Measurements from ENCODE around the gene PTAR1. TPM values are rescaled to one million over a fixed set of nuclear protein-coding genes. Genes with fewer than 3 reads are reported as not detected.
"Not testable (repeated sequence)": the region's sequence is repeated elsewhere in the genome, so short reads cannot be mapped to it uniquely, and the experiment has no call there.

The PTAR1 gene, protein sequence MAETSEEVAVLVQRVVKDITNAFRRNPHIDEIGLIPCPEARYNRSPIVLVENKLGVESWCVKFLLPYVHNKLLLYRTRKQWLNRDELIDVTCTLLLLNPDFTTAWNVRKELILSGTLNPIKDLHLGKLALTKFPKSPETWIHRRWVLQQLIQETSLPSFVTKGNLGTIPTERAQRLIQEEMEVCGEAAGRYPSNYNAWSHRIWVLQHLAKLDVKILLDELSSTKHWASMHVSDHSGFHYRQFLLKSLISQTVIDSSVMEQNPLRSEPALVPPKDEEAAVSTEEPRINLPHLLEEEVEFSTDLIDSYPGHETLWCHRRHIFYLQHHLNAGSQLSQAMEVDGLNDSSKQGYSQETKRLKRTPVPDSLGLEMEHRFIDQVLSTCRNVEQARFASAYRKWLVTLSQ
- polyA plus RNA-seq (2013) = 54.0 TPM

DNA sequence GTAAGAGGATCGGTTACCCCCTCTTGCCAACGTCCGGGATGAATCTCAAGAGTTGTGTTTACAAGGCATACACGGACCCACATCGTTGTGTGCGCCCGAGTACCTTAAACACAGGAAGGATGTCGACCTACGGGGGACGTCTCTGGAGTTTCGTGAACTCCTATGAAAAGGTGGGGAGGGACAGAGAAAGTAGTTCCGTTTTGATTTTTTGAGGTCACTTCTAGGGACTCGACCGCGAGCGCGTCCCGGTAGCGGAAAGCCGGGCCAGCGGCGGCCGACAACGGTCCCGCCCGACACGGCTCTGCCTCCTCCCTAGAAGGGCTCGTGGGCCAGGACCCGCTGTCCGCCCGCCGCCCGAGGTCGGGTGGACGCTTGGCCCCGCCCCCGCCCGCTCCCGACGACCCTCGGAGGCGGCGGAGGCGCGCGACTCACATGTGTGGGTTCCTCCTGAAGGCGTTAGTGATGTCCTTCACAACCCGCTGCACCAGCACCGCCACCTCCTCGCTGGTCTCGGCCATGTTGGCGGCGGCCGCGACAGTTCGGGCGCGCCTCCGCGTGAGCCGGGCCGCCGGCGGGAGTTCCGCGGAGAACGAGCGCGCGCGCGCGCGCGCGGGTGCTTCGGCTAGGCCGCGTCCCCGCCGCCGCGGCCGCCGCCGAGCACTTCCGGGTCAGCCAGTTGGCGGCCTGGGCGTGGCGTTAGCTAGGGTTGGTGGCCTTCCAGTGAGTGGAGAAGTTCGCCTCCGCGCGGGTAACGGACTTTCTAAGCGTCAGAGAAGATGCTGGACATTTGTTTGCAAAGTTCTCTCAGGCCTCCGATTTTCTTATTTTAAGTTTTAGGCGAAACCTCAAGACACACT is at the start of gene PTAR1:
Gene PTAR1, minus strand, starts transcription at position 591 of the 857 bp plus-strand sequence. Its CDS starts 73 bp downstream, at position 518.
- H3K27ac ChIP-seq (ENCODE audit: insufficient read depth in 1 of 2, low read depth in 1 of 2, low read length in 2 of 2, poor library complexity in 1 of 2, severe bottlenecking in 2 of 2) = peak within 1 kb of the TSS; percentile 84 to 91
- CTCF ChIA-PET = no interaction called here
- H3K27me3 ChIP-seq (replicated peaks in 2 of 5; ENCODE audit: control insufficient read depth in 4 of 5, insufficient read depth in 5 of 5, low read length in 4 of 5) = no peaks in the 10 kb centered on the region
- H3K4me3 ChIP-seq (ENCODE audit: control insufficient read depth in 1 of 7, extremely low read depth in 1 of 7, insufficient read depth in 4 of 7, low read depth in 2 of 7, low read length in 6 of 7) = peak within 1 kb of the TSS; percentile 86 to 99 (median 91)
- H3K9me3 ChIP-seq (ENCODE audit: control extremely low read depth in 1 of 5, control insufficient read depth in 4 of 5, insufficient read depth in 2 of 5, low read depth in 1 of 5, low read length in 4 of 5) = no peaks in the 10 kb centered on the region
- H3K36me3 ChIP-seq (ENCODE audit: control insufficient read depth in 4 of 4, insufficient read depth in 4 of 4, low read length in 3 of 4) = peaks cover 0 to 8% (median 1%) of the 10 kb centered on the region in 4 experiments
- peak; percentile 93 to 96 (median 95) for DNase-seq
- peaks cover 2 to 13% (median 11%) of the 10 kb centered on the region in 4 experiments for H3K4me1 ChIP-seq (ENCODE audit: control extremely low read depth in 1 of 4, control insufficient read depth in 4 of 4, insufficient read depth in 4 of 4, low read length in 3 of 4)
- 0% methylated on average over 93 of the region's 98 CpGs for WGBS (ENCODE audit: insufficient coverage)
- POLR2A ChIA-PET = no interaction called here

DNA sequence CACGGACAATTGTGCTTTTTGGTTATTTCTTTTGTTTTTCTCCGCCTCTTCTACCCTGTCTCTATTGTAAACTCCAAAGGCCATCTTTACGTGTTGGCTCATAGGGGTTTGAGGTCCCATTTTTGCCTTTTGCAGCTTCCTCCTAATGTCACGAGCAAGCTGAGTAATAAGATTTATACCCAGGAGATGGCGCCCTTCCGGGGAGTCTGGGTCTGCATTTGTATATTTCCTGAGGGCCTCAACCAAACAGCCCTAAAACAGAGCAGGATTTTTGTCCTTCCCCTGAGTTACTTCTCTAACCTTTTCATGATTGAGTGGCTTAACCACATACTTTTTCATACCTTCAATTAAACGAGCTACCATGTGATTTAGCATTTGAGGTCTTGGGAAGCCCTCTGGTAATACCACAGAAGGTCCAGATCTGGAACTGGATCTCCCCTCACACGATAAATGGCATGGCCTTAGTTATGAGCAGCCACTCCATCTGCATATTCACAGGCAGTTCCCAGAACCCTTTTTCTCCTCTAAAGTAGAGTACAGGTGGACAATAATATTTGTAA is 49.6 kb upstream of the PTAR1 start:
- H3K4me1 ChIP-seq (ENCODE audit: control extremely low read depth in 1 of 4, control insufficient read depth in 4 of 4, insufficient read depth in 4 of 4, low read length in 3 of 4) = peaks cover 0 to 38% (median 23%) of the 10 kb centered on the region in 4 experiments
- no peak overlapping the region for H3K27ac ChIP-seq (ENCODE audit: insufficient read depth in 1 of 2, low read depth in 1 of 2, low read length in 2 of 2, poor library complexity in 1 of 2, severe bottlenecking in 2 of 2)
- peak in 1 of 3 donors; percentile 34 for DNase-seq
- H3K4me3 ChIP-seq (ENCODE audit: control insufficient read depth in 1 of 7, extremely low read depth in 1 of 7, insufficient read depth in 4 of 7, low read depth in 2 of 7, low read length in 6 of 7) = no peak overlapping the region
- ChIA-PET POLR2A (no interaction called here), CTCF (interaction anchor here (1.5 kb wide), 1 partner anchor 137 kb away, joined by 3 read pairs; no protein-coding TSS in a partner anchor)
- H3K9me3 ChIP-seq (ENCODE audit: control extremely low read depth in 1 of 5, control insufficient read depth in 4 of 5, insufficient read depth in 2 of 5, low read depth in 1 of 5, low read length in 4 of 5) = peaks cover 0 to 2% (median 0%) of the 10 kb centered on the region in 5 experiments
- 51% methylated on average over 6 of the region's 8 CpGs for WGBS (ENCODE audit: insufficient coverage)
- H3K27me3 ChIP-seq (replicated peaks in 2 of 5; ENCODE audit: control insufficient read depth in 4 of 5, insufficient read depth in 5 of 5, low read length in 4 of 5) = no peaks in the 10 kb centered on the region
- H3K36me3 ChIP-seq (ENCODE audit: control insufficient read depth in 4 of 4, insufficient read depth in 4 of 4, low read length in 3 of 4) = no peaks in the 10 kb centered on the region

DNA sequence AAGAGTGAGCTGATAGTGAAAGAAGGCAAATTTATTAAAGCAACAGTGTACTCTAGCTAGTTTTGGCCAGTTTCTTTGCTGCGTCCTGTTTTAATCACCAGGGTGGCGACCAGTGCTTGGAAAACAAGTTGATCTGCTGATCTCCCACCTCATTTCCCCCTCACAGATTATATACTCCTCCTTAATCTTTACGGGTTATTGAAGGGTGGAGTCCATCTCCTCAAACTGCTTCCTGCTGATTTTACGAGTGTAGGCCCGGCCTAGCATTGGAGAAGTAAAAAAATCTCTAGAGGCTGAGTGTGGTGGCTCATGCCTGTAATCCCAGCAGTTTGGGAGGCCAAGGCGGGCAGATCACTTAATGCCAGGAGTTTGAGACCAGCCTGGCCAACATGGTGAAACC is 46.8 kb upstream of the PTAR1 start:
- Histone ChIP-seq H3K9me3 (ENCODE audit: control extremely low read depth in 1 of 5, control insufficient read depth in 4 of 5, insufficient read depth in 2 of 5, low read depth in 1 of 5, low read length in 4 of 5) (no peaks in the 10 kb centered on the region), H3K36me3 (ENCODE audit: control insufficient read depth in 4 of 4, insufficient read depth in 4 of 4, low read length in 3 of 4) (no peaks in the 10 kb centered on the region), H3K27me3 (replicated peaks in 2 of 5; ENCODE audit: control insufficient read depth in 4 of 5, insufficient read depth in 5 of 5, low read length in 4 of 5) (no peaks in the 10 kb centered on the region), H3K4me1 (ENCODE audit: control extremely low read depth in 1 of 4, control insufficient read depth in 4 of 4, insufficient read depth in 4 of 4, low read length in 3 of 4) (peaks cover 0 to 26% (median 16%) of the 10 kb centered on the region in 4 experiments), H3K4me3 (ENCODE audit: control insufficient read depth in 1 of 7, extremely low read depth in 1 of 7, insufficient read depth in 4 of 7, low read depth in 2 of 7, low read length in 6 of 7) (peak overlapping the region in 1 of 7 experiments; percentile 36), H3K27ac (ENCODE audit: insufficient read depth in 1 of 2, low read depth in 1 of 2, low read length in 2 of 2, poor library complexity in 1 of 2, severe bottlenecking in 2 of 2) (no peak overlapping the region)
- ChIA-PET POLR2A (no interaction called here), CTCF (interaction anchor here (2.5 kb wide), 1 partner anchor 28 kb away, joined by 6 read pairs; no protein-coding TSS in a partner anchor)
- DNase-seq = peak in 1 of 3 donors; percentile 54
- WGBS (ENCODE audit: insufficient coverage) = 82% methylated on average over 2 of the region's 6 CpGs

DNA sequence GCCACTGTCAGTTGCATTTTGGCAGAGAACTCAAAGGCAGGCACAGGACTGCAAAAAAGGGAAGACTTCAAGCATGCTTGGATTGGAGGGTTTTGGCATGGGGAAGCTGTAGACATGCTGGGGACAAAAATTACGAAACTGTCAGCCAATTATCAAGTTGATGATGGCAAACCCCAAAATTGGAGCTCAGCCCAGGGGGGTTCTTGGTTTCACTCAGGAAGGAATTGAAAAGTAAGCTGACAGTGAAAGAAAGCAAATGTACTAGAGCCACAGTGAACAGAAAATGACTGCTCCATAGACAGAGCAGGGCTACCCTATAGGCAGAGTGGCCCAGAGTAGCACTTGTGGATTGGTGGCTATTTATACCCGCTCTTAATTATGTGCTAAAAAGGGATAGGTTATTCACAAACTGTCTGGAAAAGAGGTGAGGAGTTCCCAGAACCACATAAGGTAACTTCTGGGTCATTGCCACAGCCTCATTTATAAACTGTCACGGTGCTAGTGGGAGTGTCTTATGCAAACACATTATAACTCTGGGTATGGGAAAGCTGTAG is 46.2 kb upstream of the PTAR1 start:
- DNase-seq = peak; percentile 49 to 83 (median 81)
- peaks cover 0 to 20% (median 12%) of the 10 kb centered on the region in 4 experiments for H3K4me1 ChIP-seq (ENCODE audit: control extremely low read depth in 1 of 4, control insufficient read depth in 4 of 4, insufficient read depth in 4 of 4, low read length in 3 of 4)
- H3K4me3 ChIP-seq (ENCODE audit: control insufficient read depth in 1 of 7, extremely low read depth in 1 of 7, insufficient read depth in 4 of 7, low read depth in 2 of 7, low read length in 6 of 7) = peak overlapping the region in 1 of 7 experiments; percentile 36
- ChIA-PET POLR2A (no interaction called here), CTCF (no interaction called here)
- 17% methylated on average over 3 of the region's 3 CpGs for WGBS (ENCODE audit: insufficient coverage)
- H3K36me3 ChIP-seq (ENCODE audit: control insufficient read depth in 4 of 4, insufficient read depth in 4 of 4, low read length in 3 of 4) = no peaks in the 10 kb centered on the region
- no peaks in the 10 kb centered on the region for H3K27me3 ChIP-seq (replicated peaks in 2 of 5; ENCODE audit: control insufficient read depth in 4 of 5, insufficient read depth in 5 of 5, low read length in 4 of 5)
- no peak overlapping the region for H3K27ac ChIP-seq (ENCODE audit: insufficient read depth in 1 of 2, low read depth in 1 of 2, low read length in 2 of 2, poor library complexity in 1 of 2, severe bottlenecking in 2 of 2)
- no peaks in the 10 kb centered on the region for H3K9me3 ChIP-seq (ENCODE audit: control extremely low read depth in 1 of 5, control insufficient read depth in 4 of 5, insufficient read depth in 2 of 5, low read depth in 1 of 5, low read length in 4 of 5)

DNA sequence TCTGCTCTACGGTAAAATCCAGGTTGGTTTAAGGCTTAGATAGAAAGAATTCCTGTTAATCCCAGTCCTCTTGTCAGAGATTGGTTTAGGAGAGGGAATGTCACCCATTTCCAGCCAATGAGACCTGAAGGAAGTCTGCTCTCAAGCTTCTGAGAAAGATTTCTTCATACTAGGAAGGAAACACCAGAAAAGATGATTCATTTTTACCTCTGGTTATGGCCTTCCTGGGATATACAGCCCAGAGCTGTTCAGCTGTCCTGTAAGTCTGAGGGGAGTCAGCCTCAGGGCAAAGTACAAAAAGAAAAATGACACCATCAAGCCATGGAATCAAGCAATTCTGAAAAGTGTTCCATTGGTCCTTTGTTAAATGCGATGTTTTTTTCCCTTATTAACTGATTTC is 42.2 kb upstream of the PTAR1 start:
- no peaks in the 10 kb centered on the region for H3K9me3 ChIP-seq (ENCODE audit: control extremely low read depth in 1 of 5, control insufficient read depth in 4 of 5, insufficient read depth in 2 of 5, low read depth in 1 of 5, low read length in 4 of 5)
- no peak overlapping the region for H3K4me3 ChIP-seq (ENCODE audit: control insufficient read depth in 1 of 7, extremely low read depth in 1 of 7, insufficient read depth in 4 of 7, low read depth in 2 of 7, low read length in 6 of 7)
- no peaks in the 10 kb centered on the region for H3K27me3 ChIP-seq (replicated peaks in 2 of 5; ENCODE audit: control insufficient read depth in 4 of 5, insufficient read depth in 5 of 5, low read length in 4 of 5)
- H3K4me1 ChIP-seq (ENCODE audit: control extremely low read depth in 1 of 4, control insufficient read depth in 4 of 4, insufficient read depth in 4 of 4, low read length in 3 of 4) = peaks cover 0 to 20% (median 7%) of the 10 kb centered on the region in 4 experiments
- no peak for DNase-seq
- POLR2A ChIA-PET = no interaction called here
- CTCF ChIA-PET = interaction anchor here (1.1 kb wide), 1 partner anchor 16 kb away, joined by 3 read pairs; no protein-coding TSS in a partner anchor
- H3K27ac ChIP-seq (ENCODE audit: insufficient read depth in 1 of 2, low read depth in 1 of 2, low read length in 2 of 2, poor library complexity in 1 of 2, severe bottlenecking in 2 of 2) = no peak overlapping the region
- 100% methylated on average over 1 of the region's 2 CpGs for WGBS (ENCODE audit: insufficient coverage)
- H3K36me3 ChIP-seq (ENCODE audit: control insufficient read depth in 4 of 4, insufficient read depth in 4 of 4, low read length in 3 of 4) = no peaks in the 10 kb centered on the region

DNA sequence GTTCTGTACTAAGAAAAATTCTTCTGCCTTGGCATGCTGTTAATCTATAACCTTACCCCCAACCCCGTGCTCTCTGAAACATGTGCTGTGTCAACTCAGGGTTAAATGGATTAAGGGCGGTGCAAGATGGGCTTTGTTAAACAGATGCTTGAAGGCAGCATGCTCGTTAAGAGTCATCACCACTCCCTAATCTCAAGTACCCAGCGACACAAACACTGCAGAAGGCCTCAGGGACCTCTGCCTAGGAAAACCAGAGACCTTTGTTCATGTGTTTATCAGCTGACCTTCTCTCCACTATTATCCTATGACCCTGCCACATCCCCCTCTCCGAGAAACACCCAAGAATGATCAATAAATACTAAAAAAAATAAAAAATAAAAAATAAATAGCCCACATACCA is 40.2 kb upstream of the PTAR1 start:
- H3K4me1 ChIP-seq (ENCODE audit: control extremely low read depth in 1 of 4, control insufficient read depth in 4 of 4, insufficient read depth in 4 of 4, low read length in 3 of 4); POLR2A ChIA-PET; H3K27me3 ChIP-seq (replicated peaks in 2 of 5; ENCODE audit: control insufficient read depth in 4 of 5, insufficient read depth in 5 of 5, low read length in 4 of 5); H3K27ac ChIP-seq (ENCODE audit: insufficient read depth in 1 of 2, low read depth in 1 of 2, low read length in 2 of 2, poor library complexity in 1 of 2, severe bottlenecking in 2 of 2); H3K4me3 ChIP-seq (ENCODE audit: control insufficient read depth in 1 of 7, extremely low read depth in 1 of 7, insufficient read depth in 4 of 7, low read depth in 2 of 7, low read length in 6 of 7); H3K9me3 ChIP-seq (ENCODE audit: control extremely low read depth in 1 of 5, control insufficient read depth in 4 of 5, insufficient read depth in 2 of 5, low read depth in 1 of 5, low read length in 4 of 5); DNase-seq; CTCF ChIA-PET; H3K36me3 ChIP-seq (ENCODE audit: control insufficient read depth in 4 of 4, insufficient read depth in 4 of 4, low read length in 3 of 4): not testable (repeated sequence)
- WGBS (ENCODE audit: insufficient coverage) = 100% methylated on average over 2 of the region's 5 CpGs

Measured in common myeloid progenitor, CD34-positive (primary cell).